ENCODE results near the gene PKMYT1.

PKMYT1 gene
- total RNA-seq, result 4.8 to 34.5 (median 9.4) reads per million in 17 experiments

- peak; percentile 96 to 99 (median 98) for DNase-seq
Observed at GRCh38 chr16:2980227-2981176, at the start of gene PKMYT1. PKMYT1 (minus strand) TSS chr16:2980446; CDS start chr16:2979657, 789 bp downstream.

GRCh38 chr16:3029491-3030221, 49.4 kb upstream of the PKMYT1 start:
- DNase-seq, result peak; percentile 19 to 73 (median 48)

GRCh38 chr16:3028716-3029319, 48.6 kb upstream of the PKMYT1 start:
- DNase-seq, result no peak

- DNase-seq, result peak; percentile 85 to 94 (median 91)
Observed at GRCh38 chr16:3027983-3028715, 47.9 kb upstream of the PKMYT1 start.

GRCh38 chr16:3027489-3027795, 47.2 kb upstream of the PKMYT1 start:
- no peak for DNase-seq

GRCh38 chr16:3026609-3027488, 46.6 kb upstream of the PKMYT1 start:
- no peak for DNase-seq

- no peak for DNase-seq
Observed at GRCh38 chr16:3026003-3026378, 45.7 kb upstream of the PKMYT1 start.

GRCh38 chr16:3025032-3026002, 45.1 kb upstream of the PKMYT1 start:
- no peak for DNase-seq

- peak; percentile 98 to 99 (median 99) for DNase-seq
Observed at GRCh38 chr16:3023669-3024478, 43.6 kb upstream of the PKMYT1 start, which contains the start of the genes HCFC1R1 and THOC6. HCFC1R1 (minus strand) TSS chr16:3023942; CDS start chr16:3023941, 1 bp downstream. THOC6 (plus strand) TSS chr16:3024035; CDS start chr16:3024327, 292 bp downstream.

- no peak for DNase-seq
Observed at GRCh38 chr16:3023415-3023668, 43.1 kb upstream of the PKMYT1 start.

GRCh38 chr16:3022684-3023414, 42.6 kb upstream of the PKMYT1 start:
- peak in 3 of 4 experiments; percentile 49 to 63 (median 53) for DNase-seq

GRCh38 chr16:3022208-3022683, 42.0 kb upstream of the PKMYT1 start:
- peak; percentile 84 to 95 (median 92) for DNase-seq

GRCh38 chr16:3021449-3022207, 41.4 kb upstream of the PKMYT1 start:
- peak; percentile 74 to 92 (median 86) for DNase-seq

- DNase-seq, result peak in 3 of 4 experiments; percentile 26 to 45 (median 38)
Observed at GRCh38 chr16:3020604-3021448, 40.6 kb upstream of the PKMYT1 start.

- peak; percentile 86 to 96 (median 91) for DNase-seq
Observed at GRCh38 chr16:3020247-3020603, 40.0 kb upstream of the PKMYT1 start, which contains the start of gene TNFRSF12A. TNFRSF12A (plus strand) TSS chr16:3020368; CDS start chr16:3020398, 30 bp downstream.

- no peak for DNase-seq
Observed at GRCh38 chr16:3019594-3020246, 39.5 kb upstream of the PKMYT1 start.

Measured in suppressor macrophage (primary cell).